Stomach (tissue), 4 donors: Measurements from ENCODE around the gene WASF1.

Experiments used
- CTCF ChIP-seq, 7 experiments: fragments of 450-650 bp in 4 of 7; fragments of 200-600 bp in 3 of 7; sonication (generic) in 3 of 7; IDR thresholded peaks; one replicate each; pipeline ENCODE4 v1.5.1; 2016 to 2019; ENCODE audit warnings: antibody characterized with exemption in 7 of 7, control low read depth in 2 of 7, mild to moderate bottlenecking in 1 of 7
- POLR2A ChIP-seq, 4 donors: fragments of 450-650 bp; IDR thresholded peaks; one replicate each; pipeline ENCODE4 v1.6.1; 2016; ENCODE audit warnings: antibody characterized with exemption in 4 of 4, control low read depth in 2 of 4, mild to moderate bottlenecking in 1 of 4, moderate library complexity in 1 of 4
- POLR2AphosphoS5 ChIP-seq, 3 donors: sonication (generic); formaldehyde crosslinking; IDR thresholded peaks; one replicate each; pipeline ENCODE4 v1.6.1; 2016; ENCODE audit warnings: antibody characterized with exemption in 3 of 3

DNA sequence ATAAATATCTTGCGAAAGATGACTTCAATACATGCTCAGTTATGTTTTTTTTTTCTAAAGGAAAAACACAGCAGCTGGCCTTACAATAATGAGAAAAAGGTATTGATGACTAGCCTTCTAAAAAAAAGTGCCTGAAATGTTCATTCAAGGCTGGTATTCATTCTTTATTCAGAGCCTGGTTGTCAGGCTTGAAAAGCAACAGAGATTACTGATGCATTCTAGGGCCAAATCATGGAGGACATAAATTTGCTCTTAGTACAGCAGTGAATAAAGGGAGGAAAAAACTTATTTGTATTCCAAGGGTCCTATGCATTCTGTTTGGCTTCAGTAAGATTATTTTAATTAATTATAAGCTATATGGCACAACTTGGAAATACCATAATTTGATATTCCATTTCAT lies 83.5 kb downstream of the WASF1 start:
- TF ChIP-seq CTCF (IDR thresholded peaks at IDR 0.05) (no peak), POLR2A (IDR thresholded peaks at IDR 0.05) (no peak), POLR2AphosphoS5 (IDR thresholded peaks at IDR 0.05) (no peak)
